Liver (tissue), 9 donors: ENCODE results near the gene ANK3. TPM values are rescaled to one million over a fixed set of nuclear protein-coding genes. Genes with fewer than 3 reads are reported as not detected.

Source experiments
- DNase-seq: peaks from one replicate; pipeline ENCODE4 v3.0.0-alpha.2; 2017; ENCODE audit warnings: low spot score
- H3K27ac ChIP-seq, 2 donors: one replicate each; pipeline ENCODE4 v1.7.0; 2013; ENCODE audit warnings: inconsistent platforms in 2 of 2, low read length in 2 of 2, control low read depth in 1 of 2, low read depth in 1 of 2, mild to moderate bottlenecking in 1 of 2
- H3K27me3 ChIP-seq, 4 donors: one replicate each; pipeline versions ENCODE4 v1.6.1 to v1.7.0; 2013; ENCODE audit warnings: low read length in 3 of 4, inconsistent platforms in 1 of 4, mild to moderate bottlenecking in 1 of 4, moderate library complexity in 1 of 4; ENCODE audit not compliant: control insufficient read depth in 4 of 4, insufficient read depth in 4 of 4
- H3K36me3 ChIP-seq, 4 donors: one replicate each; pipeline versions ENCODE4 v1.6.1 to v1.7.0; 2013; ENCODE audit warnings: low read length in 3 of 4, mild to moderate bottlenecking in 3 of 4, low read depth in 1 of 4, moderate library complexity in 1 of 4; ENCODE audit not compliant: control insufficient read depth in 4 of 4, insufficient read depth in 3 of 4
- H3K4me1 ChIP-seq, 4 donors: one replicate each; pipeline versions ENCODE4 v1.6.1 to v1.7.0; 2013; ENCODE audit warnings: low read length in 3 of 4, mild to moderate bottlenecking in 3 of 4, moderate library complexity in 1 of 4; ENCODE audit not compliant: control insufficient read depth in 4 of 4, insufficient read depth in 4 of 4
- H3K4me3 ChIP-seq, 3 donors: one replicate each; pipeline versions ENCODE4 v1.6.1 to v1.7.0; 2013; ENCODE audit warnings: low read length in 3 of 3, control low read depth in 1 of 3, low read depth in 1 of 3, mild to moderate bottlenecking in 1 of 3
- H3K9ac ChIP-seq, 2 donors: one replicate each; pipeline ENCODE4 v1.7.0; 2013; ENCODE audit warnings: low read length in 2 of 2, mild to moderate bottlenecking in 2 of 2, moderate library complexity in 2 of 2, control low read depth in 1 of 2, low read depth in 1 of 2
- H3K9me3 ChIP-seq, 4 donors: one replicate each; pipeline versions ENCODE4 v1.6.1 to v1.7.0; 2013; ENCODE audit warnings: low read length in 3 of 4; ENCODE audit not compliant: control insufficient read depth in 4 of 4
- EGR1 ChIP-seq, 2 donors: IDR thresholded peaks; 2 replicates each; pipeline ENCODE4 v1.6.1; 2016 to 2018; ENCODE audit warnings: antibody characterized with exemption in 2 of 2, low read depth in 2 of 2
- FOXA1 ChIP-seq: IDR thresholded peaks from 2 replicates; pipeline ENCODE4 v1.6.1; 2016; ENCODE audit warnings: antibody characterized with exemption
- FOXA2 ChIP-seq: IDR thresholded peaks from 2 replicates; pipeline ENCODE4 v1.6.1; 2016; ENCODE audit warnings: antibody characterized with exemption
- GABPA ChIP-seq, 2 donors: IDR thresholded peaks in 1 of 2; conservative IDR thresholded peaks in 1 of 2; 2 replicates each; pipeline ENCODE4 v1.6.1; 2016; ENCODE audit warnings: antibody characterized with exemption in 2 of 2, mild to moderate bottlenecking in 1 of 2, moderate library complexity in 1 of 2
- HNF4A ChIP-seq, 2 donors: conservative IDR thresholded peaks; 2 replicates each; pipeline ENCODE4 v1.6.1; 2016; ENCODE audit warnings: antibody characterized with exemption in 2 of 2, mild to moderate bottlenecking in 2 of 2
- HNF4G ChIP-seq: IDR thresholded peaks from 2 replicates; pipeline ENCODE4 v1.6.1; 2016; ENCODE audit warnings: antibody characterized with exemption
- JUND ChIP-seq, 2 donors: IDR thresholded peaks; 2 replicates each; pipeline ENCODE4 v1.6.1; 2016; ENCODE audit warnings: antibody characterized with exemption in 2 of 2
- NR2F2 ChIP-seq: IDR thresholded peaks from 2 replicates; pipeline ENCODE4 v1.6.1; 2016; ENCODE audit warnings: antibody characterized with exemption
- RAD21 ChIP-seq, 2 donors: IDR thresholded peaks; 2 replicates each; pipeline ENCODE4 v1.6.1; 2016; ENCODE audit warnings: antibody characterized with exemption in 2 of 2, mild to moderate bottlenecking in 2 of 2
- RXRA ChIP-seq, 2 donors: IDR thresholded peaks; 2 replicates each; pipeline ENCODE4 v1.6.1; 2017 to 2018; ENCODE audit warnings: antibody characterized with exemption in 2 of 2, mild to moderate bottlenecking in 1 of 2
- SP1 ChIP-seq: IDR thresholded peaks from 2 replicates; pipeline ENCODE4 v1.6.1; 2018; ENCODE audit warnings: antibody characterized with exemption, mild to moderate bottlenecking
- TAF1 ChIP-seq: conservative IDR thresholded peaks from 2 replicates; pipeline ENCODE4 v1.6.1; 2016; ENCODE audit warnings: antibody characterized with exemption, mild to moderate bottlenecking
- YY1 ChIP-seq: IDR thresholded peaks from 2 replicates; pipeline ENCODE4 v1.6.1; 2016; ENCODE audit warnings: antibody characterized with exemption, mild to moderate bottlenecking
- WGBS: extraction: QIAGEN DNeasy Blood & Tissue Kit; methylation state at CpG from one replicate; pipeline ENCODE4 v1.1.7; 2013; 5-methylcytosine and 5-hydroxymethylcytosine counted together
- polyA plus RNA-seq, 2 donors: library from polyadenylated mRNA; stranded (reverse) in 1 of 2; unstranded in 1 of 2; fragments of 200-250 nt in 1 of 2; fragments of >200 nt in 1 of 2; fragmentation: Nextera tagmentation in 1 of 2; extraction: Ambion mirVana in 1 of 2; gene quantifications; one replicate each; pipeline versions ENCODE4 v1.2.1 to v1.2.3, GENCODE V29; 2013 to 2015
- total RNA-seq, 2 donors: library from RNA; depleted of rRNA; stranded (reverse); fragments of >200 nt; gene quantifications; one replicate each; pipeline ENCODE4 v1.2.3, GENCODE V29; 2014
- TF ChIP-seq, protein P1 (sequence below): IDR thresholded peaks from 2 replicates; pipeline ENCODE4 v1.6.1; 2016; ENCODE audit warnings: antibody characterized with exemption
- TF ChIP-seq, protein P2 (sequence below): IDR thresholded peaks from 2 replicates; pipeline ENCODE4 v1.6.1; 2016; ENCODE audit warnings: antibody characterized with exemption, mild to moderate bottlenecking
- TF ChIP-seq, protein P3 (sequence below): fragments of 150-350 bp; IDR thresholded peaks from 2 replicates; pipeline ENCODE4 v1.5.1; 2017; ENCODE audit warnings: improper control_type of control experiment, low read depth, low read length; ENCODE audit not compliant: missing input control
- TF ChIP-seq, protein P4 (sequence below): IDR thresholded peaks from 2 replicates; pipeline ENCODE4 v1.6.1; 2016; ENCODE audit warnings: antibody characterized with exemption
- TF ChIP-seq, protein P5 (sequence below): IDR thresholded peaks from 2 replicates; pipeline ENCODE4 v1.6.1; 2016; ENCODE audit warnings: antibody characterized with exemption
- donor health status: healthy.
- donor health status: healthy.
- donor health status: healthy.
- donor health status: healthy.
- donor health status: healthy.

ANK3 gene
- total and polyA plus RNA-seq, 4 donors = 5.7 to 30.0 (median 9.7) TPM

DNA sequence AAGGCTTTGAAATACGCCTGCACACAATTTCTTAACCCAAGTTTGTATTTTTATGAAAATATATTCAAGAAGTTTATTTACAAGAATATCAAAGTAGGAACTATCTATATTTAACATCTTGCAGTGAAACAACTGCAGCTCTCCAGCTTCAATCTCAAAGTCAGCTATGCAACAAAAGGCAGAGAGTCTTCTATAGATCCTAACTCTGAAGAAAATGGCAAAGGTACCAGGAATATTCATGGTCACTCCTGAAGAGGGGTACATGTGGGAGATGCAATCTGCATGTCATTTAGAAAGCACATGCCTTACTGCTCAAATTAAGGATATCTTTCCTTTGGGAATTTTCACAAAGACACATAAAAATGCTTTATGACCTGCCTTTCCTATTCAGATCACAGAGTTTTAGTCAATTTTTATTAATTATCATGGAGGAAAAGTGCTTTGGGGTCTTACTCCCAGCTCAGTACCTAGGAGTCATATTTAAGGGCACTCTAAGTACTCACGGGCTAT, 1.5 kb downstream of the ANK3 start:
- no peak for DNase-seq
- Histone ChIP-seq H3K9ac (no peak overlapping the region), H3K4me1 (peaks cover 0 to 4% (median 0%) of the 10 kb centered on the region in 4 donors), H3K9me3 (no peaks in the 10 kb centered on the region), H3K36me3 (no peaks in the 10 kb centered on the region), H3K27ac (no peak overlapping the region), H3K27me3 (no peaks in the 10 kb centered on the region), H3K4me3 (peak overlapping the region in 1 of 3 donors; percentile 13)
- 80% methylated on average over 2 of the region's 2 CpGs for WGBS
- TF ChIP-seq HNF4A (conservative IDR thresholded peaks at IDR 0.05) = no peak
- TF ChIP-seq, protein P1, sequence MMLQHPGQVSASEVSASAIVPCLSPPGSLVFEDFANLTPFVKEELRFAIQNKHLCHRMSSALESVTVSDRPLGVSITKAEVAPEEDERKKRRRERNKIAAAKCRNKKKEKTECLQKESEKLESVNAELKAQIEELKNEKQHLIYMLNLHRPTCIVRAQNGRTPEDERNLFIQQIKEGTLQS = no peak
- no peak for TF ChIP-seq YY1
- TF ChIP-seq EGR1 (IDR thresholded peaks at IDR 0.05; ENCODE audit: low read depth in 2 of 2) = no peak
- TF ChIP-seq JUND (IDR thresholded peaks at IDR 0.05) = no peak
- TF ChIP-seq SP1 = no peak

DNA sequence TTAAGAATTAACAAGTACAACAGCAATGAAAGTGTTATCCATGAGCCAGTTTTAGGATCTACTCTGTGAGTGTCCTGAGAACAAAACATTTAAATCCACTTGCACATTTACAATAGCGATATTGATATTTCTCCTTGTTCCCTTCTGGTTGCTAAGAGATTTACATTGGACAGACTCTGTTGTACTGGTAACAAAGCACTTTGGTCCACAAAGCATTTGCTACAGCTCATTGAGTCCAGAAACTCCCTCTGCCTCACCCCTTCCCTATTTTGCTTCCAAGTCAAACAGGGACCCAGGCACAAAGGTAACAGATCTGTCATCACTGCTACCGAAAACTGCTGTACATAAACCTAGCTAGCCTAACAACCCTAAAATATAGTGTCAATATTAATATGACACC, 2.1 kb downstream of the ANK3 start:
- no peak for DNase-seq
- H3K27me3 ChIP-seq = no peaks in the 10 kb centered on the region
- peaks cover 0 to 4% (median 0%) of the 10 kb centered on the region in 4 donors for H3K4me1 ChIP-seq
- H3K36me3 ChIP-seq = no peaks in the 10 kb centered on the region
- no peak overlapping the region for H3K27ac ChIP-seq
- H3K9ac ChIP-seq = no peak overlapping the region
- WGBS = 68% methylated on average over 2 of the region's 2 CpGs
- peak overlapping the region in 1 of 3 donors; percentile 9 for H3K4me3 ChIP-seq
- TF ChIP-seq FOXA1 (no peak), NR2F2 (no peak), EGR1 (IDR thresholded peaks at IDR 0.05; ENCODE audit: low read depth in 2 of 2) (no peak), RXRA (IDR thresholded peaks at IDR 0.05) (no peak), JUND (IDR thresholded peaks at IDR 0.05) (no peak), FOXA2 (no peak), GABPA (IDR thresholded peaks at IDR 0.05 in 1 of 2, conservative IDR thresholded peaks at IDR 0.05 in 1 of 2) (no peak), YY1 (no peak), HNF4G (no peak), RAD21 (IDR thresholded peaks at IDR 0.05) (no peak), HNF4A (conservative IDR thresholded peaks at IDR 0.05) (no peak), TAF1 (no peak), SP1 (no peak)
- TF ChIP-seq, protein P2, sequence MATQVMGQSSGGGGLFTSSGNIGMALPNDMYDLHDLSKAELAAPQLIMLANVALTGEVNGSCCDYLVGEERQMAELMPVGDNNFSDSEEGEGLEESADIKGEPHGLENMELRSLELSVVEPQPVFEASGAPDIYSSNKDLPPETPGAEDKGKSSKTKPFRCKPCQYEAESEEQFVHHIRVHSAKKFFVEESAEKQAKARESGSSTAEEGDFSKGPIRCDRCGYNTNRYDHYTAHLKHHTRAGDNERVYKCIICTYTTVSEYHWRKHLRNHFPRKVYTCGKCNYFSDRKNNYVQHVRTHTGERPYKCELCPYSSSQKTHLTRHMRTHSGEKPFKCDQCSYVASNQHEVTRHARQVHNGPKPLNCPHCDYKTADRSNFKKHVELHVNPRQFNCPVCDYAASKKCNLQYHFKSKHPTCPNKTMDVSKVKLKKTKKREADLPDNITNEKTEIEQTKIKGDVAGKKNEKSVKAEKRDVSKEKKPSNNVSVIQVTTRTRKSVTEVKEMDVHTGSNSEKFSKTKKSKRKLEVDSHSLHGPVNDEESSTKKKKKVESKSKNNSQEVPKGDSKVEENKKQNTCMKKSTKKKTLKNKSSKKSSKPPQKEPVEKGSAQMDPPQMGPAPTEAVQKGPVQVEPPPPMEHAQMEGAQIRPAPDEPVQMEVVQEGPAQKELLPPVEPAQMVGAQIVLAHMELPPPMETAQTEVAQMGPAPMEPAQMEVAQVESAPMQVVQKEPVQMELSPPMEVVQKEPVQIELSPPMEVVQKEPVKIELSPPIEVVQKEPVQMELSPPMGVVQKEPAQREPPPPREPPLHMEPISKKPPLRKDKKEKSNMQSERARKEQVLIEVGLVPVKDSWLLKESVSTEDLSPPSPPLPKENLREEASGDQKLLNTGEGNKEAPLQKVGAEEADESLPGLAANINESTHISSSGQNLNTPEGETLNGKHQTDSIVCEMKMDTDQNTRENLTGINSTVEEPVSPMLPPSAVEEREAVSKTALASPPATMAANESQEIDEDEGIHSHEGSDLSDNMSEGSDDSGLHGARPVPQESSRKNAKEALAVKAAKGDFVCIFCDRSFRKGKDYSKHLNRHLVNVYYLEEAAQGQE = no peak
- TF ChIP-seq, protein P3, sequence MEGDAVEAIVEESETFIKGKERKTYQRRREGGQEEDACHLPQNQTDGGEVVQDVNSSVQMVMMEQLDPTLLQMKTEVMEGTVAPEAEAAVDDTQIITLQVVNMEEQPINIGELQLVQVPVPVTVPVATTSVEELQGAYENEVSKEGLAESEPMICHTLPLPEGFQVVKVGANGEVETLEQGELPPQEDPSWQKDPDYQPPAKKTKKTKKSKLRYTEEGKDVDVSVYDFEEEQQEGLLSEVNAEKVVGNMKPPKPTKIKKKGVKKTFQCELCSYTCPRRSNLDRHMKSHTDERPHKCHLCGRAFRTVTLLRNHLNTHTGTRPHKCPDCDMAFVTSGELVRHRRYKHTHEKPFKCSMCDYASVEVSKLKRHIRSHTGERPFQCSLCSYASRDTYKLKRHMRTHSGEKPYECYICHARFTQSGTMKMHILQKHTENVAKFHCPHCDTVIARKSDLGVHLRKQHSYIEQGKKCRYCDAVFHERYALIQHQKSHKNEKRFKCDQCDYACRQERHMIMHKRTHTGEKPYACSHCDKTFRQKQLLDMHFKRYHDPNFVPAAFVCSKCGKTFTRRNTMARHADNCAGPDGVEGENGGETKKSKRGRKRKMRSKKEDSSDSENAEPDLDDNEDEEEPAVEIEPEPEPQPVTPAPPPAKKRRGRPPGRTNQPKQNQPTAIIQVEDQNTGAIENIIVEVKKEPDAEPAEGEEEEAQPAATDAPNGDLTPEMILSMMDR = no peak
- TF ChIP-seq, protein P4, sequence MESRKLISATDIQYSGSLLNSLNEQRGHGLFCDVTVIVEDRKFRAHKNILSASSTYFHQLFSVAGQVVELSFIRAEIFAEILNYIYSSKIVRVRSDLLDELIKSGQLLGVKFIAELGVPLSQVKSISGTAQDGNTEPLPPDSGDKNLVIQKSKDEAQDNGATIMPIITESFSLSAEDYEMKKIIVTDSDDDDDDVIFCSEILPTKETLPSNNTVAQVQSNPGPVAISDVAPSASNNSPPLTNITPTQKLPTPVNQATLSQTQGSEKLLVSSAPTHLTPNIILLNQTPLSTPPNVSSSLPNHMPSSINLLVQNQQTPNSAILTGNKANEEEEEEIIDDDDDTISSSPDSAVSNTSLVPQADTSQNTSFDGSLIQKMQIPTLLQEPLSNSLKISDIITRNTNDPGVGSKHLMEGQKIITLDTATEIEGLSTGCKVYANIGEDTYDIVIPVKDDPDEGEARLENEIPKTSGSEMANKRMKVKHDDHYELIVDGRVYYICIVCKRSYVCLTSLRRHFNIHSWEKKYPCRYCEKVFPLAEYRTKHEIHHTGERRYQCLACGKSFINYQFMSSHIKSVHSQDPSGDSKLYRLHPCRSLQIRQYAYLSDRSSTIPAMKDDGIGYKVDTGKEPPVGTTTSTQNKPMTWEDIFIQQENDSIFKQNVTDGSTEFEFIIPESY = no peak
- TF ChIP-seq, protein P5, sequence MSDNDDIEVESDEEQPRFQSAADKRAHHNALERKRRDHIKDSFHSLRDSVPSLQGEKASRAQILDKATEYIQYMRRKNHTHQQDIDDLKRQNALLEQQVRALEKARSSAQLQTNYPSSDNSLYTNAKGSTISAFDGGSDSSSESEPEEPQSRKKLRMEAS = no peak
- TF ChIP-seq, protein P1 = no peak
- H3K9me3 ChIP-seq = no peaks in the 10 kb centered on the region
